Mesenchymal stem cell (in vitro differentiated cells and primary cell): Measurements from ENCODE around the gene PSMB4.
A peak's percentile ranks its signal among the peaks of the same experiment; 100 is the strongest.

Experiments used
- DNase-seq: peaks from one replicate; pipeline ENCODE4 v3.0.0-alpha.2; 2013
- H2AFZ ChIP-seq: one replicate; pipeline ENCODE4 v1.6.1; 2013; ENCODE audit warnings: low read depth, mild to moderate bottlenecking, control low read depth, inconsistent platforms, low read length, moderate library complexity
- H2AK5ac ChIP-seq: 2 replicates; pipeline ENCODE4 v1.6.1; 2013; ENCODE audit warnings: low read length, moderate library complexity, mild to moderate bottlenecking, inconsistent platforms; ENCODE audit not compliant: severe bottlenecking
- H2BK120ac ChIP-seq: one replicate; pipeline ENCODE4 v1.6.1; 2013; ENCODE audit warnings: low read depth, mild to moderate bottlenecking, inconsistent platforms, low read length, moderate library complexity
- H2BK12ac ChIP-seq, 2 experiments: one replicate each; pipeline ENCODE4 v1.6.1; 2013; ENCODE audit warnings: inconsistent platforms in 2 of 2, low read length in 2 of 2, mild to moderate bottlenecking in 2 of 2, moderate library complexity in 2 of 2, control low read depth in 1 of 2
- H2BK15ac ChIP-seq: one replicate; pipeline ENCODE4 v1.6.1; 2013; ENCODE audit warnings: mild to moderate bottlenecking, low read depth, inconsistent platforms; ENCODE audit not compliant: poor library complexity, severe bottlenecking
- H2BK5ac ChIP-seq: 2 replicates; pipeline ENCODE4 v1.6.1; 2013; ENCODE audit warnings: low read depth, mild to moderate bottlenecking, low read length, control low read depth, inconsistent platforms; ENCODE audit not compliant: poor library complexity, severe bottlenecking
- H3K14ac ChIP-seq, 2 experiments: one replicate each; pipeline ENCODE4 v1.6.1; 2013; ENCODE audit warnings: inconsistent platforms in 2 of 2, low read length in 2 of 2, control low read depth in 1 of 2, mild to moderate bottlenecking in 1 of 2, moderate library complexity in 1 of 2
- H3K18ac ChIP-seq, 2 experiments: one replicate each; pipeline ENCODE4 v1.6.1; 2013; ENCODE audit warnings: inconsistent platforms in 2 of 2, low read length in 2 of 2, control low read depth in 1 of 2, low read depth in 1 of 2, mild to moderate bottlenecking in 1 of 2
- H3K23ac ChIP-seq, 2 experiments: one replicate each; pipeline ENCODE4 v1.6.1; 2013; ENCODE audit warnings: inconsistent platforms in 2 of 2, low read length in 2 of 2, mild to moderate bottlenecking in 2 of 2, moderate library complexity in 2 of 2, control low read depth in 1 of 2
- H3K27ac ChIP-seq: 2 replicates; pipeline ENCODE4 v1.5.1; 2013; ENCODE audit warnings: mild to moderate bottlenecking, moderate library complexity, low read length, control low read depth, inconsistent platforms; ENCODE audit not compliant: poor library complexity, severe bottlenecking
- H3K27me3 ChIP-seq, 2 experiments: 2 replicates each; pipeline versions ENCODE4 v1.6.1 to v1.7.0; 2013; ENCODE audit warnings: low read length in 2 of 2, mild to moderate bottlenecking in 2 of 2, moderate library complexity in 2 of 2, control low read depth in 1 of 2, inconsistent platforms in 1 of 2; ENCODE audit not compliant: control insufficient read depth in 1 of 2, insufficient read depth in 1 of 2
- H3K36me3 ChIP-seq, 2 experiments: 2 replicates each; pipeline versions ENCODE4 v1.6.1 to v1.7.0; 2013; ENCODE audit warnings: low read length in 2 of 2, control low read depth in 1 of 2, inconsistent platforms in 1 of 2, low read depth in 1 of 2, mild to moderate bottlenecking in 1 of 2; ENCODE audit not compliant: insufficient read depth in 2 of 2, control insufficient read depth in 1 of 2
- H3K4ac ChIP-seq, 2 experiments: one replicate each; pipeline ENCODE4 v1.6.1; 2013; ENCODE audit warnings: inconsistent platforms in 2 of 2, low read length in 2 of 2, mild to moderate bottlenecking in 2 of 2, moderate library complexity in 2 of 2, control low read depth in 1 of 2, low read depth in 1 of 2
- H3K4me1 ChIP-seq: 2 replicates; pipeline ENCODE4 v1.6.1; 2013; ENCODE audit warnings: low read depth, low read length, control low read depth; ENCODE audit not compliant: control insufficient read depth, insufficient read depth
- H3K4me2 ChIP-seq: 2 replicates; pipeline ENCODE4 v1.6.1; 2013; ENCODE audit warnings: low read length, mild to moderate bottlenecking, inconsistent platforms; ENCODE audit not compliant: poor library complexity, severe bottlenecking
- H3K4me3 ChIP-seq, 2 experiments: 2 replicates each; pipeline versions ENCODE4 v1.5.1 to v1.7.0; 2013; ENCODE audit warnings: low read length in 2 of 2, mild to moderate bottlenecking in 2 of 2, control low read depth in 1 of 2, low read depth in 1 of 2; ENCODE audit not compliant: insufficient read depth in 1 of 2
- H3K79me1 ChIP-seq: replicated peaks from 2 replicates; pipeline ENCODE4 v1.6.1; 2013; ENCODE audit warnings: mild to moderate bottlenecking, control low read depth, low read length, inconsistent platforms; ENCODE audit not compliant: poor library complexity, severe bottlenecking
- H3K9ac ChIP-seq: 2 replicates; pipeline ENCODE4 v1.7.0; 2013; ENCODE audit warnings: mild to moderate bottlenecking, low read length, moderate library complexity
- H3K9me3 ChIP-seq: 2 replicates; pipeline ENCODE4 v1.7.0; 2013; ENCODE audit warnings: mild to moderate bottlenecking, low read length; ENCODE audit not compliant: control insufficient read depth
- H4K8ac ChIP-seq: one replicate; pipeline ENCODE4 v1.6.1; 2013; ENCODE audit warnings: inconsistent platforms, mild to moderate bottlenecking, low read length, moderate library complexity
- H4K91ac ChIP-seq: one replicate; pipeline ENCODE4 v1.6.1; 2013; ENCODE audit warnings: mild to moderate bottlenecking, low read length, inconsistent platforms
- WGBS: methylation state at CpG from one replicate; pipeline ENCODE4 v1.1.7; 2013; ENCODE audit warnings: mixed read lengths; 5-methylcytosine and 5-hydroxymethylcytosine counted together

Gene PSMB4

GRCh38 chr1:151368393-151369301 lies 30.7 kb upstream of the PSMB4 start:
- Histone ChIP-seq H3K9me3 (no peaks in the 10 kb centered on the region), H2BK12ac (no peak overlapping the region), H4K91ac (no peak overlapping the region), H2BK5ac (no peak overlapping the region), H2AFZ (no peak overlapping the region), H3K27ac (no peak overlapping the region), H3K4ac (no peak overlapping the region), H3K18ac (no peak overlapping the region), H3K14ac (peak overlapping the region in 1 of 2 experiments; percentile 22), H3K36me3 (peaks cover 36 to 56% of the 10 kb centered on the region in 2 experiments), H3K79me1 (peaks cover 6% of the 10 kb centered on the region), H3K9ac (no peak overlapping the region), H3K4me2 (no peak overlapping the region), H2BK120ac (no peak overlapping the region), H4K8ac (no peak overlapping the region), H3K4me1 (peaks cover 20% of the 10 kb centered on the region), H3K23ac (peak overlapping the region in 1 of 2 experiments; percentile 87), H3K4me3 (no peak overlapping the region), H3K27me3 (no peaks in the 10 kb centered on the region), H2AK5ac (no peak overlapping the region), H2BK15ac (no peak overlapping the region)
- 91% methylated on average over 20 of the region's 20 CpGs for WGBS
- DNase-seq = no peak

DNA sequence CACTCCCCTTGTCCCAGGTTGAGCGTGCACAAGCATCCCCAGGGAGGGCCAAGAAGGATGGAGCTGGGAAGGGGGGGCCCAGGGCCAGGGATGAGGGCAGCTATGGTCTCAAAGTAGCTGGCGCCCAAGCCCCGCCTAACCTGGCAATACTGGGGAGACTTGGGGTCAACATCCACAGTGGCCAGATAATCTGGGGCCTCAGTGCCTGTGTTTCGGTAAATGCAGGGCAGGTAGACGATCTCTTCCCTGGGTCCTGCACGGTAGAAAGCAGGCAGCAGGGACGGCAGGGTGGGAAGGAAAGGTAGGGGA lies 30.1 kb upstream of the PSMB4 start:
- 98% methylated on average over 7 of the region's 7 CpGs for WGBS

DNA sequence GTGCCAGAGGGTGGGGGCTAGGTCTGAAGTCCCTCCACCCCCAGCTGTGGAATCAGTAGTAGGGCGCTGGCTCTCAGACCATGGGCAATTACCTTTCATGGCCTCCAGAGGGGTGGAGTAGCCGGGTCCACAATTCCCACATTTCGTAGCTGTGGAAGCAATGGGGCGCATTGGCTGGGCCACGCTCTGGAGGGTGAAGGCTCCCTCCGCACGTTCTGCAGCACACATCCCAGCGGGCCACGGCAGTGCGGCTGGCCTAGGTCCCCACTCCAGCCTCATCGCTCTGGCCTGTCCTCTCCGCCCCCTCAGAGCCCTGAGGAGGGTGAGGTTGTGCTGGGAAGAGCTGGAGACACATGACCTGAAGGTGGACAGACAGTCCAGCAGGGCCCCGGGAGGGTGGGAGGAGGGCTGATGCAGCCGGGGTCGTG lies 29.7 kb upstream of the PSMB4 start:
- Histone ChIP-seq H4K91ac (no peak overlapping the region), H3K14ac (peak overlapping the region in 1 of 2 experiments; percentile 3), H4K8ac (no peak overlapping the region), H3K4me1 (peaks cover 20% of the 10 kb centered on the region), H2BK15ac (no peak overlapping the region), H2BK120ac (no peak overlapping the region), H3K4me2 (no peak overlapping the region), H3K4me3 (peak overlapping the region in 1 of 2 experiments; percentile 84), H3K18ac (peak overlapping the region in 1 of 2 experiments; percentile 35), H3K27ac (no peak overlapping the region), H3K9me3 (no peaks in the 10 kb centered on the region), H3K79me1 (peaks cover 6% of the 10 kb centered on the region), H2AK5ac (no peak overlapping the region), H3K36me3 (peaks cover 30 to 46% of the 10 kb centered on the region in 2 experiments), H3K9ac (peak overlapping the region; percentile 84), H2AFZ (no peak overlapping the region), H3K27me3 (no peaks in the 10 kb centered on the region), H3K4ac (no peak overlapping the region), H2BK5ac (no peak overlapping the region), H2BK12ac (no peak overlapping the region), H3K23ac (no peak overlapping the region)
- WGBS = 94% methylated on average over 15 of the region's 15 CpGs
- DNase-seq = no peak

More for the DNA sequence above, 30.1 kb upstream of the PSMB4 start:
- Histone ChIP-seq H3K27me3 (no peaks in the 10 kb centered on the region), H4K91ac (no peak overlapping the region), H3K18ac (no peak overlapping the region), H3K9me3 (no peaks in the 10 kb centered on the region), H2BK15ac (no peak overlapping the region), H3K79me1 (peaks cover 6% of the 10 kb centered on the region), H3K27ac (no peak overlapping the region), H3K36me3 (peaks cover 34 to 50% of the 10 kb centered on the region in 2 experiments), H3K4me3 (no peak overlapping the region), H3K4me1 (peaks cover 20% of the 10 kb centered on the region), H2AFZ (no peak overlapping the region), H3K4me2 (no peak overlapping the region), H2AK5ac (no peak overlapping the region), H3K9ac (no peak overlapping the region), H3K14ac (no peak overlapping the region), H3K4ac (no peak overlapping the region), H2BK120ac (no peak overlapping the region), H4K8ac (no peak overlapping the region), H2BK12ac (no peak overlapping the region), H3K23ac (no peak overlapping the region), H2BK5ac (no peak overlapping the region)
- no peak for DNase-seq

GRCh38 chr1:151370211-151370911 lies 29.0 kb upstream of the PSMB4 start:
- H3K18ac ChIP-seq = peak overlapping the region; percentile 7 to 35
- H3K4me1 ChIP-seq = peaks cover 20% of the 10 kb centered on the region
- no peak overlapping the region for H2BK5ac ChIP-seq
- H4K91ac ChIP-seq = no peak overlapping the region
- H2BK12ac ChIP-seq = peak overlapping the region in 1 of 2 experiments; percentile 45
- H2BK120ac ChIP-seq = no peak overlapping the region
- no peak for DNase-seq
- no peak overlapping the region for H3K14ac ChIP-seq
- peak overlapping the region in 1 of 2 experiments; percentile 84 for H3K4me3 ChIP-seq
- H3K4me2 ChIP-seq = no peak overlapping the region
- H2AK5ac ChIP-seq = no peak overlapping the region
- peak overlapping the region in 1 of 2 experiments; percentile 7 for H3K4ac ChIP-seq
- no peaks in the 10 kb centered on the region for H3K9me3 ChIP-seq
- H3K23ac ChIP-seq = no peak overlapping the region
- peaks cover 6% of the 10 kb centered on the region for H3K79me1 ChIP-seq
- peak overlapping the region; percentile 84 for H3K9ac ChIP-seq
- no peak overlapping the region for H2AFZ ChIP-seq
- 85% methylated on average over 6 of the region's 6 CpGs for WGBS
- peaks cover 23 to 39% of the 10 kb centered on the region in 2 experiments for H3K36me3 ChIP-seq
- H2BK15ac ChIP-seq = no peak overlapping the region
- H4K8ac ChIP-seq = peak overlapping the region; percentile 35
- H3K27ac ChIP-seq = no peak overlapping the region
- no peaks in the 10 kb centered on the region for H3K27me3 ChIP-seq
